GM12878 (cell line): ENCODE measurements around the gene FMNL2. TPM values are rescaled to one million over a fixed set of nuclear protein-coding genes. Genes with fewer than 3 reads are reported as not detected.

ENCODE experiments used
- ATAC-seq: fragments of 200-7000 bp; cut with Tn5 transposase; 3 replicates; pipeline ENCODE4 v1.9.1; 2020; ENCODE audit warnings: mild to moderate bottlenecking, moderate library complexity
- BruUV-seq: library from RNA; stranded (reverse); fragments of 400-500 nt; replicated peaks from 2 replicates; lab custom pipeline; 2021; lab: Mats Ljungman, UMichigan
- CTCF ChIA-PET: fragments of 300-600 bp; sonication (Branson Sonifier 250); formaldehyde crosslinking; extraction: SDS; loops from one replicate; lab custom pipeline; 2021; ENCODE audit warnings: inconsistent platforms; lab: Yijun Ruan, JAX
- POLR2A ChIA-PET: fragments of 350-600 bp; formaldehyde crosslinking; extraction: SDS; loops from one replicate; lab custom pipeline; 2021; ENCODE audit warnings: inconsistent platforms; lab: Charles Lee
- RAD21 ChIA-PET: fragments of 300-600 bp; sonication (Branson Sonifier 250); formaldehyde crosslinking; loops from one replicate; lab custom pipeline; 2023; ENCODE audit warnings: antibody characterized with exemption; ENCODE audit not compliant: unreplicated experiment; lab: Charles Lee
- SMC1A ChIA-PET: fragments of 300-600 bp; sonication (Branson Sonifier 250); formaldehyde crosslinking; loops from one replicate; lab custom pipeline; 2023; ENCODE audit not compliant: unreplicated experiment, uncharacterized antibody; lab: Charles Lee
- DNase-seq: peaks from one replicate; pipeline ENCODE4 v3.0.0-alpha.2; 2011; ENCODE audit warnings: low read depth, low spot score
- FAIRE-seq: peaks from 3 replicates; lab custom pipeline; 2011; peaks lifted over from hg19 to GRCh38; lab: Jason Lieb, UNC
- H2AFZ ChIP-seq: 2 replicates; pipeline ENCODE4 v1.6.0; 2011; ENCODE audit warnings: low read depth, low read length, control low read depth; ENCODE audit not compliant: control insufficient read depth
- H3K27ac ChIP-seq: 2 replicates; pipeline ENCODE4 v1.5.1; 2011; ENCODE audit warnings: control low read depth; ENCODE audit not compliant: control insufficient read depth, insufficient read depth
- H3K27me3 ChIP-seq, 2 experiments: replicated peaks in 1 of 2; 2 replicates each; pipeline versions ENCODE4 v1.6.0 to v1.6.1; 2011; ENCODE audit warnings: low read length in 1 of 2; ENCODE audit not compliant: control insufficient read depth in 2 of 2, insufficient read depth in 2 of 2
- H3K36me3 ChIP-seq, 2 experiments: 2 replicates each; pipeline ENCODE4 v1.5.1; 2011; ENCODE audit warnings: low read length in 1 of 2; ENCODE audit not compliant: control insufficient read depth in 2 of 2, insufficient read depth in 2 of 2
- H3K4me1 ChIP-seq: 2 replicates; pipeline ENCODE4 v1.6.1; 2011; ENCODE audit warnings: mild to moderate bottlenecking, low read length, moderate library complexity, mixed read lengths; ENCODE audit not compliant: control insufficient read depth, insufficient read depth
- H3K4me2 ChIP-seq: 2 replicates; pipeline ENCODE4 v1.6.0; 2011; ENCODE audit warnings: control low read depth; ENCODE audit not compliant: control insufficient read depth, insufficient read depth
- H3K4me3 ChIP-seq: fragments of 200-600 bp; sonication (generic); 2 replicates; pipeline ENCODE4 v1.5.1; 2016
- H3K79me2 ChIP-seq: 2 replicates; pipeline ENCODE4 v1.6.0; 2011; ENCODE audit warnings: low read length; ENCODE audit not compliant: control insufficient read depth, insufficient read depth
- H3K9ac ChIP-seq: 2 replicates; pipeline ENCODE4 v1.8.0; 2011; ENCODE audit warnings: low read length, control low read depth, mixed read lengths; ENCODE audit not compliant: control insufficient read depth, insufficient read depth
- H3K9me3 ChIP-seq: replicated peaks from 3 replicates; pipeline ENCODE4 v1.5.1; 2011; ENCODE audit warnings: mild to moderate bottlenecking, low read length; ENCODE audit not compliant: control insufficient read depth, insufficient read depth
- H4K20me1 ChIP-seq: 2 replicates; pipeline ENCODE4 v1.6.0; 2011; ENCODE audit not compliant: control insufficient read depth, insufficient read depth
- BHLHE40 ChIP-seq, 2 experiments: fragments of 450-650 bp in 1 of 2; IDR thresholded peaks; 2 replicates each; pipeline ENCODE4 v1.6.1; 2011 to 2017; ENCODE audit warnings: low read depth in 2 of 2, borderline replicate concordance in 1 of 2, improper control_type of control experiment in 1 of 2, low read length in 1 of 2, mild to moderate bottlenecking in 1 of 2
- EGR1 ChIP-seq, 2 experiments: IDR thresholded peaks; 1 replicate in 1 of 2; 2 replicates in 1 of 2; pipeline ENCODE4 v1.6.1; 2011 to 2012; ENCODE audit warnings: low read depth in 2 of 2, low read length in 2 of 2, borderline replicate concordance in 1 of 2, mild to moderate bottlenecking in 1 of 2, moderate library complexity in 1 of 2
- NBN ChIP-seq: fragments of 450-650 bp; IDR thresholded peaks from 2 replicates; pipeline ENCODE4 v1.6.1; 2016
- NFIC ChIP-seq: IDR thresholded peaks from 2 replicates; pipeline ENCODE4 v1.6.1; 2012; ENCODE audit warnings: low read depth, mild to moderate bottlenecking, inconsistent platforms, low read length, moderate library complexity
- NR2F1 ChIP-seq: fragments of 450-650 bp; conservative IDR thresholded peaks from 2 replicates; pipeline ENCODE4 v1.6.1; 2017; ENCODE audit warnings: mild to moderate bottlenecking
- ZNF217 ChIP-seq: fragments of 450-650 bp; IDR thresholded peaks from 2 replicates; pipeline ENCODE4 v1.6.1; 2017; ENCODE audit warnings: antibody characterized with exemption, mild to moderate bottlenecking
- ZNF384 ChIP-seq: IDR thresholded peaks from 2 replicates; pipeline ENCODE4 v1.6.1; 2012; ENCODE audit warnings: low read depth, mild to moderate bottlenecking, low read length, improper control_type of control experiment, borderline replicate concordance
- WGBS: methylation state at CpG from one replicate; pipeline ENCODE4 v1.1.6; 2016; ENCODE audit warnings: low lambda C conversion rate; ENCODE audit not compliant: insufficient replicate concordance, insufficient coverage; ENCODE audit errors: missing lambda C conversion rate; 5-methylcytosine and 5-hydroxymethylcytosine counted together
- in situ Hi-C: fragments of 300-500 bp; cut with MboI; formaldehyde crosslinking; loops from 9 replicates; pipeline ENCODE4 v1.14.3; 2018; ENCODE audit warnings: mixed read lengths
- intact Hi-C: fragments of 100-400 bp; cut with micrococcal nuclease; formaldehyde crosslinking; loops from one replicate; pipeline ENCODE4 v1.14.2; 2022; ENCODE audit not compliant: unreplicated experiment
- polyA plus RNA-seq, 11 experiments: library from polyadenylated mRNA; depleted of rRNA in 4 of 11; unstranded in 6 of 11; stranded (reverse) in 5 of 11; fragments of >200 nt; fragmentation: Nextera tagmentation in 4 of 11; fragmentation: Illumina TruSeq in 1 of 11; extraction: Ambion mirVana in 4 of 11; extraction: Trizol in 1 of 11; gene quantifications; 1 replicate in 1 of 11; 2 replicates in 10 of 11; pipeline versions ENCODE4 v1.2.1 to v1.2.3, GENCODE V29; 2011 to 2016; ENCODE audit warnings: inconsistent platforms in 2 of 11, missing spikeins in 2 of 11, low read depth in 1 of 11
- total RNA-seq, 4 experiments: library from RNA; depleted of rRNA in 3 of 4; stranded (reverse); fragments of >200 nt in 3 of 4; fragmentation: Illumina TruSeq in 1 of 4; extraction: Trizol in 1 of 4; gene quantifications; 2 replicates each; pipeline versions ENCODE4 v1.2.1 to v1.2.3, GENCODE V29; 2013 to 2021

The FMNL2 gene
- total and polyA plus RNA-seq, 10 of the 15 experiments (the other 5 are each of a cell fraction or from before 2014, with no cell fraction given), result 0.13 to 9.9 (median 0.35) TPM

GRCh38 chr2:152335726-152336118 is 748 bp downstream of the FMNL2 start:
- peaks cover 14% of the 10 kb centered on the region for H3K79me2 ChIP-seq
- no peak for FAIRE-seq
- peak overlapping the region; percentile 62 for H3K9ac ChIP-seq
- no peaks in the 10 kb centered on the region for H4K20me1 ChIP-seq
- H3K9me3 ChIP-seq, result no peaks in the 10 kb centered on the region
- BruUV-seq, result no TSS peak
- ChIA-PET RAD21 (interaction anchor here (0.6 to 3.4 kb wide), 17 partner anchors 14 to 279 kb away, joined by 3 to 17 read pairs (median 3); no protein-coding TSS in a partner anchor), SMC1A (interaction anchor here (0.9 to 3.3 kb wide), 6 partner anchors 71 to 299 kb away, joined by 3 to 21 read pairs (median 4); no protein-coding TSS in a partner anchor), POLR2A (interaction anchor here (0.7 to 1.2 kb wide), 2 partner anchors 140 to 278 kb away, joined by 3 to 4 read pairs; no protein-coding TSS in a partner anchor), CTCF (interaction anchor here (1.1 to 2.5 kb wide), 4 partner anchors 132 to 299 kb away, joined by 3 to 13 read pairs (median 4); no protein-coding TSS in a partner anchor)
- DNase-seq, result no peak
- 0% methylated on average over 20 of the region's 35 CpGs for WGBS
- ATAC-seq, result peak; percentile 34
- H3K27ac ChIP-seq, result peak overlapping the region; percentile 35; the same call in 1 of the 2 replicates
- H3K4me2 ChIP-seq, result peak overlapping the region; percentile 66
- intact Hi-C loops, result loop anchor here (2.0 to 5.0 kb wide), 9 partner anchors 71 to 302 kb away; partner anchors contain the start of gene STAM2
- H3K4me1 ChIP-seq, result no peaks in the 10 kb centered on the region
- peak overlapping the region; percentile 76 for H3K4me3 ChIP-seq
- in situ Hi-C loops, result loop anchor here (10.0 kb wide), 1 partner anchor 301 kb away; no protein-coding TSS in a partner anchor
- TF ChIP-seq NR2F1 (0 out of 2 replicates have a peak, but pooled peaks have one; percentile 5), NFIC (no peak), NBN (no peak), EGR1 (IDR thresholded peaks at IDR 0.05; ENCODE audit: borderline replicate concordance in 1 of 2, low read depth in 2 of 2, low read length in 2 of 2) (peak in 1 of 2 experiments; percentile 78; a peak in 2 of 3 replicates), ZNF384 (peak; percentile 43; the same call in 1 of the 2 replicates), ZNF217 (0 out of 2 replicates have a peak, but pooled peaks have one; percentile 12), BHLHE40 (IDR thresholded peaks at IDR 0.05; ENCODE audit: borderline replicate concordance in 1 of 2, low read depth in 2 of 2, low read length in 1 of 2) (no peak)
- H3K36me3 ChIP-seq, result no peaks in the 10 kb centered on the region
- no peaks in the 10 kb centered on the region for H3K27me3 ChIP-seq
- peak overlapping the region; percentile 92 for H2AFZ ChIP-seq
